Astrocyte of the hippocampus (primary cell): ENCODE results near the gene UTF1.

Source experiments
- DNase-seq: peaks from one replicate; pipeline ENCODE4 v3.0.0; 2011; ENCODE audit warnings: low read depth, low spot score

The UTF1 gene

DNA sequence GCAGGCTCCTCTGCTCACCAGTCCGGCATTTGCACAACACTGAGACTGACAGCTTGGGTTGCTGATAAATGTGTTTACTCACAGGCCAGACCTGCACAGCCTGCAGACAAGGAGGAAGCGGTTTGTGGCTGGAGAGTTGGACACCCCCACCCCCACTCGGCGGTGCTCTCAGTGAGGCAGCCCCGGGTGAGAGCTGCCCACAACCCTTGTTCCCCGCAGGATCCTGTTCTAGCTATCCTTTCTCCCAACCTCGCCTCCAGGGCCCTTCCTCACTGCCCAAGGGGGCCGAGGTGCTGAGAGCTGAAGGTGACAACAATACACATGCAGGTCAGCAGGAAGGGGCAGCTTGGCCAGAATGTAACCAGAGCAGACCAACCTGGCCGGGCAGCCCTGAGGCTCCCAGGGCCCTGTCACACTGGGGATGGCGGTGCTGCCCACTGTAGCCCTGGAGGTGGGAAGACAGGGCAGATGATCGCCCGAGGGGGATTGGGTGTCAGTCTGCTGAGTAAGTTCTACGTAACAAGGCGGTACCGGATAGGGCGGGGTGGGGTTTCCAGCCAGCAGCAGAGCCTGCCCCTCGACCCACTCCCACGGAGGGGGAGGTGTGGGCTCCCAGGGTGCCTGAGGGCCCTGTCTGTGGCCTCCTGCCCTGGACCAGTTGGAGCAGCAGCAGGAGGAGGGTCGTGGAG lies 48.7 kb downstream of the UTF1 start:
- peak; percentile 82 for DNase-seq

DNA sequence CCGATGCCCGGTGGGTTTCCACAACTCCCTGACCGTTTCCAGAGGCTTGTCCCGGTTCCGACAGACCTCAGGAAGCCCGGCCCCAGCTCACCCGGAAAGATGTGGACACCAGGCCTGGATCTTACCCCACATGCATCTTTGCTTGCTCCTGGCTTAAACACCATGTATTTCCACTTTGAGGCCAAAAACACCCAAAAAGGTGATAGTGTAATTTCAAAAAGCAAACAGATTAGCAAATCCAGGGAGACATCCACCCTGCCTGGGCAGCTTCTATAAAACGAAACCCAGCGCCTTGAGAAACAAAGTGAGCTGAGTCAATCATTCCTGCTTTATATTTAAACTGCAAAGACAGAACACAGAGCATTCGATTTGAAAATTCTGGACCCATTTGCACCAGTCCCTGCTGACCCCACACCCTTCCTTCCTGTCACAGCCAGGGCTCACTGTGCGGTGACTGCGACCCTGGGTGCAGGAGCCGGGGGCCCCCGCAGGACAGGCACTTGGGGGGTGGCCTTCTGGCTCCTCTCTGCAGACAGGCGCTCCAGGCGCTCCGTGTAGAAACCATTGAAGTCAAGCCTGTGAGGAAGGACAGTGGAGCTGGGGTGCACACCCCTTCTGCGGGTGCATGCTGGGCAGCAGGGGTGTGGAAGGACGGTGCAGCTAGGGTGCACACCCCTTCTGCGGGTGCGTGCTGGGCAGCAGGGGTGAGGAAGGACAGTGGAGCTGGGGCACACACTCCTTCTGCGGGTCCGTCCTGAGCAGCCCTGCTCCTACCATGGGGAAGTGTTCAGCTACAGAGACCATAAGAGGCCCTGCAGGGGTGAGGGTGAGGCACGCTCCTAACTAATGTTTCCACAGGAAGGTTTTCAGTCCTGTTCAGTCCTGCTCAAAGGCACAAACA lies 49.6 kb downstream of the UTF1 start:
- DNase-seq = no peak

DNA sequence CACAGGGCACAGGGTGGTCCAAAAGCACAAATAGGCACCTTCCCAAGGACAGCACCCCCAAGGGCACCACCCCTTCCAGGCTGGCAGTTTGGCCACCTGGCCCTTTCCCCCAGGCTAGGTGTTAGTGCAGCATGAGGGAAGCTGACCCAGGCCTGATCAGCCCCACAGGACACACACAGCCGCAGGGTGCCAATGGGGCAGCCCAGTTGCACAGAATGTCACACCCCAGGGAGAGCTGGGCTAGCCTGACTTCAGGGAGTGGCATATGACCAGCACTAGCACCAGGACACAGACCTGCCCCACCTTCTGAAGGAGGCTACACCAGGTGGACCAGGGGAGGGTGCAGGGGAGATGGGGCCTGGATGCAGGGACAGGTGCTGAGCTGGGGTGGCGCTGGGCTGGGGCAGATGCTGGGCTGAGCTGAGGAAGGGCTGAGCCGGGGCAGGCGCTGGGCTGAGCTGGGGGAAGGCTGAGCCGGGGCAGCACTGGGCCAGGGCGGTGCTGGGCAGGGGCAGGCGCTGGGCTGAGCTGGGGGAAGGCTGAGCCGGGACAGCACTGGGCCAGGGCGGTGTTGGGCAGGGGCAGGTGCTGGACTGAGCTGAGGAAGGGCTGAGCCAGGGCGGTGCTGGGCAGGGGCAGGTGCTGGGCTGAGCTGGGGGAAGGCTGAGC lies 50.5 kb downstream of the UTF1 start:
- no peak for DNase-seq

DNA sequence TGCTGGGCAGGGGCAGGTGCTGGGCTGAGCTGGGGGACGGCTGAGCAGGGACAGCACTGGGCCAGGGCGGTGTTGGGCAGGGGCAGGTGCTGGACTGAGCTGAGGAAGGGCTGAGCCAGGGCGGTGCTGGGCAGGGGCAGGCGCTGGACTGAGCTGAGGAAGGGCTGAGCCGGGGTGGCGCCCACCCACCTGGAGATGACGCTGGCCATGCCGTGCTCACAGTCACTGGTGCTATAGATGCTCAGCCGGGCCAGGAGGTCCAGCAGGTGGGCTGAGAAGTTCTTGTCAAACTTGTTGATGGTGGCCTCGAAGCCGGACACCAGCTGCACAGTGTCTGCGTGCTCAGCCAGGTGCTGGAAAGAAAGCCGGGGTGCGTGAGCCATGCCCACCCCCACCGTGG lies 51.1 kb downstream of the UTF1 start:
- no peak for DNase-seq
